HG03103 (cell line): ENCODE results near the gene TLL2.
A peak's percentile ranks its signal among the peaks of the same experiment; 100 is the strongest.
"Not testable (repeated sequence)": the region's sequence is repeated elsewhere in the genome, so short reads cannot be mapped to it uniquely, and the experiment has no call there.

ENCODE experiments used
- ATAC-seq: cut with Tn5 transposase; IDR thresholded peaks from one replicate; pipeline ENCODE4 v1.9.1; 2021; ENCODE audit warnings: low read depth; ENCODE audit not compliant: unreplicated experiment

TLL2 gene

GRCh38 chr10:96513698-96514561 lies at the start of gene TLL2:
TLL2 (minus strand) TSS chr10:96513926; CDS start chr10:96513685, 241 bp downstream.
- ATAC-seq, result peak; percentile 77

GRCh38 chr10:96560966-96561887 lies 47.5 kb upstream of the TLL2 start:
- no peak for ATAC-seq

- no peak for ATAC-seq
Measured at GRCh38 chr10:96560489-96560888, 46.8 kb upstream of the TLL2 start.

- no peak for ATAC-seq
Measured at GRCh38 chr10:96556003-96556402, 42.3 kb upstream of the TLL2 start.

GRCh38 chr10:96555330-96555729 lies 41.6 kb upstream of the TLL2 start:
- ATAC-seq, result no peak

- no peak for ATAC-seq
Measured at GRCh38 chr10:96548589-96548988, 34.9 kb upstream of the TLL2 start.

GRCh38 chr10:96545558-96545957 lies 31.8 kb upstream of the TLL2 start:
- ATAC-seq, result not testable (repeated sequence)

GRCh38 chr10:96541921-96542320 lies 28.2 kb upstream of the TLL2 start:
- ATAC-seq, result no peak

- ATAC-seq, result no peak
Measured at GRCh38 chr10:96540240-96540639, 26.5 kb upstream of the TLL2 start.

GRCh38 chr10:96538683-96539082 lies 25.0 kb upstream of the TLL2 start:
- ATAC-seq, result no peak

GRCh38 chr10:96536129-96536528 lies 22.4 kb upstream of the TLL2 start:
- ATAC-seq, result no peak

GRCh38 chr10:96532523-96532922 lies 18.8 kb upstream of the TLL2 start:
- no peak for ATAC-seq

- no peak for ATAC-seq
Measured at GRCh38 chr10:96529634-96530279, 16.0 kb upstream of the TLL2 start.

- ATAC-seq, result no peak
Measured at GRCh38 chr10:96524741-96525140, 11.0 kb upstream of the TLL2 start.

GRCh38 chr10:96517284-96517683 lies 3.6 kb upstream of the TLL2 start:
- no peak for ATAC-seq

- ATAC-seq, result no peak
Measured at GRCh38 chr10:96516337-96516736, 2.6 kb upstream of the TLL2 start.

GRCh38 chr10:96513305-96513697 lies 425 bp downstream of the TLL2 start:
- no peak for ATAC-seq

GRCh38 chr10:96512524-96513304 lies 1.0 kb downstream of the TLL2 start:
- ATAC-seq, result no peak

- no peak for ATAC-seq
Measured at GRCh38 chr10:96511044-96511945, 2.4 kb downstream of the TLL2 start.
